PC-9 (cell line): ENCODE results near the gene VWDE.
"Not testable (repeated sequence)": the region's sequence is repeated elsewhere in the genome, so short reads cannot be mapped to it uniquely, and the experiment has no call there.

ENCODE experiments used
- CTCF ChIP-seq: fragments of 200-600 bp; sonication (generic); conservative IDR thresholded peaks from 2 replicates; pipeline ENCODE4 v1.6.1; 2017; ENCODE audit warnings: mixed run types, antibody characterized with exemption, mild to moderate bottlenecking, moderate library complexity
- EZH2 ChIP-seq: fragments of 200-600 bp; sonication (generic); IDR thresholded peaks from 2 replicates; pipeline ENCODE4 v1.8.0; 2017; ENCODE audit warnings: antibody characterized with exemption, low read depth

GRCh38 chr7:12407652-12408051, 4.0 kb upstream of the VWDE start:
- not testable (repeated sequence) for TF ChIP-seq CTCF, EZH2
